H1 (cell line): ENCODE data around the gene WDR77. TPM values are rescaled to one million over a fixed set of nuclear protein-coding genes. Genes with fewer than 3 reads are reported as not detected.

Experiments used
- CTCF ChIA-PET: fragments of 300-600 bp; sonication (Branson Sonifier 250); formaldehyde crosslinking; loops from one replicate; lab custom pipeline; 2021; ENCODE audit not compliant: partially characterized antibody; lab: Charles Lee
- POLR2A ChIA-PET: fragments of 300-600 bp; sonication (Branson Sonifier 250); formaldehyde crosslinking; loops from one replicate; lab custom pipeline; 2021; ENCODE audit warnings: inconsistent platforms; ENCODE audit not compliant: partially characterized antibody; lab: Charles Lee
- DNase-seq, 2 experiments: peaks; one replicate each; pipeline versions ENCODE4 v3.0.0 to v3.0.0-alpha.2; 2010 to 2022; ENCODE audit warnings: low spot score in 2 of 2, low read depth in 1 of 2, mixed read lengths in 1 of 2
- FAIRE-seq: peaks from 2 replicates; lab custom pipeline; 2011; peaks lifted over from hg19 to GRCh38; lab: Jason Lieb, UNC
- H2AFZ ChIP-seq: 2 replicates; pipeline ENCODE4 v1.8.1; 2012; ENCODE audit warnings: low read length, inconsistent platforms
- H2AK5ac ChIP-seq: 2 replicates; pipeline ENCODE4 v1.6.1; 2013; ENCODE audit warnings: low read depth, low read length
- H2BK120ac ChIP-seq: replicated peaks from 2 replicates; pipeline ENCODE3; 2013; ENCODE audit warnings: low read depth, low read length, inconsistent platforms
- H2BK12ac ChIP-seq: 2 replicates; pipeline ENCODE4 v1.6.1; 2013; ENCODE audit warnings: low read depth, low read length
- H2BK15ac ChIP-seq: 2 replicates; pipeline ENCODE4 v1.6.1; 2013; ENCODE audit warnings: low read length
- H2BK20ac ChIP-seq: 2 replicates; pipeline ENCODE4 v1.6.1; 2013; ENCODE audit warnings: low read length
- H2BK5ac ChIP-seq: 2 replicates; pipeline ENCODE4 v1.6.1; 2013; ENCODE audit warnings: low read depth, low read length
- H3K14ac ChIP-seq: 2 replicates; pipeline ENCODE4 v1.6.1; 2013; ENCODE audit warnings: inconsistent platforms; ENCODE audit not compliant: insufficient read length
- H3K18ac ChIP-seq: 2 replicates; pipeline ENCODE4 v1.6.1; 2013; ENCODE audit warnings: low read length; ENCODE audit errors: extremely low read depth
- H3K23ac ChIP-seq: 2 replicates; pipeline ENCODE4 v1.6.1; 2013; ENCODE audit warnings: inconsistent platforms; ENCODE audit not compliant: insufficient read length
- H3K23me2 ChIP-seq: 2 replicates; pipeline ENCODE4 v1.6.1; 2013; ENCODE audit warnings: low read depth, low read length
- H3K27ac ChIP-seq: 2 replicates; pipeline ENCODE4 v1.6.1; 2011; ENCODE audit warnings: low read depth, low read length, inconsistent platforms
- H3K27me3 ChIP-seq, 4 experiments: replicated peaks in 1 of 4; 1 replicate in 1 of 4; 2 replicates in 3 of 4; pipeline versions ENCODE4 v1.6.1 to v1.8.1; 2011 to 2013; ENCODE audit warnings: low read length in 3 of 4, mild to moderate bottlenecking in 3 of 4, inconsistent platforms in 2 of 4, mixed read lengths in 2 of 4, moderate library complexity in 1 of 4; ENCODE audit not compliant: control insufficient read depth in 3 of 4, insufficient read depth in 3 of 4; ENCODE audit errors: extremely low read depth in 1 of 4
- H3K36me3 ChIP-seq, 4 experiments: 2 replicates each; pipeline versions ENCODE4 v1.6.1 to v1.8.1; 2011 to 2013; ENCODE audit warnings: mild to moderate bottlenecking in 4 of 4, low read length in 3 of 4, moderate library complexity in 2 of 4, control low read depth in 1 of 4, inconsistent platforms in 1 of 4; ENCODE audit not compliant: insufficient read depth in 4 of 4, control insufficient read depth in 2 of 4
- H3K4ac ChIP-seq: replicated peaks from 2 replicates; pipeline ENCODE3; 2013; ENCODE audit warnings: low read length, low read depth, mixed read lengths, inconsistent platforms; ENCODE audit not compliant: insufficient read length
- H3K4me1 ChIP-seq, 4 experiments: replicated peaks in 1 of 4; 1 replicate in 1 of 4; 2 replicates in 3 of 4; pipeline versions ENCODE4 v1.6.1 to v1.8.1; 2011 to 2013; ENCODE audit warnings: low read length in 3 of 4, inconsistent platforms in 2 of 4, mixed read lengths in 1 of 4; ENCODE audit not compliant: insufficient read depth in 4 of 4, control insufficient read depth in 3 of 4
- H3K4me2 ChIP-seq, 2 experiments: 2 replicates each; pipeline versions ENCODE4 v1.6.1 to v1.8.1; 2011 to 2013; ENCODE audit warnings: low read depth in 2 of 2, low read length in 2 of 2, control low read depth in 1 of 2, inconsistent platforms in 1 of 2, mild to moderate bottlenecking in 1 of 2; ENCODE audit not compliant: insufficient read depth in 1 of 2
- H3K4me3 ChIP-seq, 4 experiments: fragments of 200-600, 300-600 bp in 1 of 4; sonication (generic), shearing (Covaris generic), sonication (Bioruptor Twin) in 1 of 4; 2 replicates each; pipeline versions ENCODE4 v1.5.1 to v1.8.1; 2011 to 2016; ENCODE audit warnings: low read length in 4 of 4, low read depth in 3 of 4, control low read depth in 2 of 4, inconsistent platforms in 2 of 4, mild to moderate bottlenecking in 2 of 4, mixed read lengths in 1 of 4, moderate library complexity in 1 of 4; ENCODE audit not compliant: insufficient read depth in 2 of 4; ENCODE audit errors: extremely low read depth in 1 of 4
- H3K56ac ChIP-seq: replicated peaks from 2 replicates; pipeline ENCODE3; 2013; ENCODE audit warnings: low read depth, mild to moderate bottlenecking, mixed read lengths, low read length, inconsistent platforms; ENCODE audit not compliant: insufficient read length
- H3K79me1 ChIP-seq: 2 replicates; pipeline ENCODE4 v1.6.1; 2013; ENCODE audit warnings: low read depth, low read length, control low read depth
- H3K79me2 ChIP-seq, 2 experiments: 2 replicates each; pipeline versions ENCODE4 v1.6.1 to v1.8.1; 2012 to 2013; ENCODE audit warnings: low read length in 2 of 2, mild to moderate bottlenecking in 2 of 2, inconsistent platforms in 1 of 2; ENCODE audit not compliant: insufficient read depth in 2 of 2, control insufficient read depth in 1 of 2
- H3K9ac ChIP-seq, 4 experiments: replicated peaks in 1 of 4; 1 replicate in 1 of 4; 2 replicates in 3 of 4; pipeline versions ENCODE4 v1.6.1 to v1.8.1; 2011 to 2013; ENCODE audit warnings: low read depth in 3 of 4, low read length in 3 of 4, control low read depth in 2 of 4, mild to moderate bottlenecking in 2 of 4, moderate library complexity in 2 of 4, inconsistent platforms in 1 of 4; ENCODE audit errors: extremely low read depth in 1 of 4
- H3K9me3 ChIP-seq, 2 experiments: 2 replicates each; pipeline versions ENCODE4 v1.6.1 to v1.8.1; 2012 to 2013; ENCODE audit warnings: mild to moderate bottlenecking in 2 of 2, moderate library complexity in 2 of 2, control low read depth in 1 of 2, inconsistent platforms in 1 of 2, low read depth in 1 of 2, low read length in 1 of 2, mixed read lengths in 1 of 2; ENCODE audit not compliant: insufficient read depth in 2 of 2
- H4K20me1 ChIP-seq, 2 experiments: replicated peaks in 1 of 2; 2 replicates each; pipeline versions ENCODE3 to v1.8.1; 2011 to 2013; ENCODE audit warnings: inconsistent platforms in 2 of 2, low read length in 2 of 2, mild to moderate bottlenecking in 1 of 2; ENCODE audit not compliant: insufficient read depth in 2 of 2, control insufficient read depth in 1 of 2
- H4K5ac ChIP-seq: 2 replicates; pipeline ENCODE4 v1.6.1; 2013; ENCODE audit warnings: low read length, low read depth, mixed read lengths, inconsistent platforms; ENCODE audit not compliant: insufficient read length
- H4K8ac ChIP-seq: 2 replicates; pipeline ENCODE4 v1.8.0; 2013; ENCODE audit warnings: mild to moderate bottlenecking, moderate library complexity, low read length, inconsistent platforms; ENCODE audit not compliant: insufficient read depth; ENCODE audit errors: extremely low read depth
- H4K91ac ChIP-seq: replicated peaks from 2 replicates; pipeline ENCODE3; 2013; ENCODE audit warnings: low read length, mixed read lengths, inconsistent platforms; ENCODE audit not compliant: insufficient read length
- CBX5 ChIP-seq: fragments of 300-800, 300-1000 bp; sonication (generic); IDR thresholded peaks from 2 replicates; pipeline ENCODE4 v1.7.1; 2016; ENCODE audit warnings: antibody characterized with exemption, low read length, low read depth
- CEBPB ChIP-seq: IDR thresholded peaks from 2 replicates; pipeline ENCODE4 v1.6.1; 2012; ENCODE audit warnings: low read depth, low read length
- CREB1 ChIP-seq: IDR thresholded peaks from 2 replicates; pipeline ENCODE4 v1.6.1; 2012; ENCODE audit warnings: inconsistent platforms
- CTBP2 ChIP-seq: IDR thresholded peaks from 2 replicates; pipeline ENCODE4 v1.7.0; 2011; ENCODE audit warnings: borderline replicate concordance, mild to moderate bottlenecking, moderate library complexity, mixed read lengths, low read length; ENCODE audit not compliant: insufficient read depth, insufficient read length
- MAFK ChIP-seq: IDR thresholded peaks from 2 replicates; pipeline ENCODE4 v1.6.1; 2012; ENCODE audit warnings: low read depth, mild to moderate bottlenecking, improper control_type of control experiment, low read length
- POLR2AphosphoS5 ChIP-seq: IDR thresholded peaks from 2 replicates; pipeline ENCODE4 v1.6.1; 2011; ENCODE audit warnings: low read depth, low read length
- RFX5 ChIP-seq: IDR thresholded peaks from 2 replicates; pipeline ENCODE4 v1.6.1; 2011; ENCODE audit warnings: low read depth, low read length, improper control_type of control experiment, borderline replicate concordance
- SAP30 ChIP-seq: fragments of 300-600 bp; sonication (generic); IDR thresholded peaks from 2 replicates; pipeline ENCODE4 v1.7.1; 2012; ENCODE audit warnings: low read length, moderate library complexity, mild to moderate bottlenecking, inconsistent platforms; ENCODE audit not compliant: insufficient read depth, insufficient replicate concordance
- TAF1 ChIP-seq: IDR thresholded peaks from 2 replicates; pipeline ENCODE4 v1.6.1; 2011; ENCODE audit warnings: mild to moderate bottlenecking, low read depth, low read length
- TAF7 ChIP-seq: optimal IDR thresholded peaks from 2 replicates; pipeline ENCODE3; 2011; ENCODE audit warnings: low read depth, mild to moderate bottlenecking, inconsistent platforms, low read length, moderate library complexity, borderline replicate concordance
- USF2 ChIP-seq: IDR thresholded peaks from 2 replicates; pipeline ENCODE4 v1.6.1; 2011; ENCODE audit warnings: low read length, improper control_type of control experiment
- YY1 ChIP-seq: IDR thresholded peaks from 2 replicates; pipeline ENCODE4 v1.6.1; 2011; ENCODE audit warnings: low read depth, mild to moderate bottlenecking, low read length
- WGBS, 2 experiments: shearing (Covaris generic) in 1 of 2; methylation state at CpG; one replicate each; pipeline versions ENCODE4 v1.1.6 to v1.1.7; 2013 to 2015; ENCODE audit warnings: low lambda C conversion rate in 2 of 2, mixed read lengths in 2 of 2, inconsistent platforms in 1 of 2, low coverage in 1 of 2, missing lambda C conversion rate in 1 of 2; ENCODE audit not compliant: insufficient replicate concordance in 2 of 2, insufficient coverage in 1 of 2, insufficient read length in 1 of 2; ENCODE audit errors: extremely low coverage in 1 of 2, missing lambda C conversion rate in 1 of 2; 5-methylcytosine and 5-hydroxymethylcytosine counted together
- polyA plus RNA-seq, 7 experiments: library from polyadenylated mRNA; depleted of rRNA in 3 of 7; stranded (reverse) in 5 of 7; unstranded in 2 of 7; fragments of >200 nt in 5 of 7; fragments of 200-250 nt in 2 of 7; gene quantifications; 1 replicate in 5 of 7; 2 replicates in 1 of 7; 4 replicates in 1 of 7; pipeline versions ENCODE4 v1.2.1 to v1.2.3, GENCODE V29; 2011 to 2013; ENCODE audit warnings: missing spikeins in 2 of 7, mixed read lengths in 2 of 7
- total RNA-seq: library from RNA; stranded (reverse); fragmentation: NEBNext Ultra II Directional; extraction: Animal tissue kit (Norgen Biotek cat#: 25700); gene quantifications from 2 replicates; pipeline ENCODE4 v1.2.1, GENCODE V29; 2021

WDR77 gene
- total and polyA plus RNA-seq, 2 of the 8 experiments (the other 6 are each of a cell fraction or from before 2014, with no cell fraction given): 66.0 to 156 TPM

- CTCF ChIA-PET: no interaction called here
- 83% methylated on average over 3 of the region's 3 CpGs; no CpG with 5 or more reads in 1 of the 2 experiments for WGBS, 2 experiments
Measured at GRCh38 chr1:111444031-111444430, 5.0 kb downstream of the WDR77 start.

More at GRCh38 chr1:111444031-111444430, 5.0 kb downstream of the WDR77 start:
- Histone ChIP-seq H3K27ac (no peak overlapping the region), H2BK12ac (no peak overlapping the region), H3K9me3 (no peaks in the 10 kb centered on the region), H3K79me2 (peaks cover 5 to 32% of the 10 kb centered on the region in 2 experiments), H2AK5ac (no peak overlapping the region), H3K23ac (no peak overlapping the region), H3K36me3 (peaks cover 39 to 73% (median 49%) of the 10 kb centered on the region in 4 experiments), H2BK20ac (no peak overlapping the region), H3K4ac (no peak overlapping the region), H2BK5ac (no peak overlapping the region), H4K5ac (no peak overlapping the region), H3K4me3 (no peak overlapping the region), H3K18ac (no peak overlapping the region), H2AFZ (no peak overlapping the region), H2BK15ac (no peak overlapping the region), H3K79me1 (peaks cover 4% of the 10 kb centered on the region; the same call in 1 of the 2 replicates), H3K14ac (no peak overlapping the region), H3K23me2 (no peaks in the 10 kb centered on the region), H3K56ac (no peak overlapping the region), H4K8ac (no peak overlapping the region), H3K9ac (no peak overlapping the region), H3K4me2 (no peak overlapping the region), H2BK120ac (no peak overlapping the region), H3K4me1 (no peaks in the 10 kb centered on the region), H4K20me1 (peaks cover 0 to 9% of the 10 kb centered on the region in 2 experiments), H3K27me3 (no peaks in the 10 kb centered on the region), H4K91ac (no peak overlapping the region)
- no peak for DNase-seq
- no peak for FAIRE-seq
- POLR2A ChIA-PET: interaction anchor here (1.2 kb wide), 1 partner anchor 9 kb away, joined by 4 read pairs; no protein-coding TSS in a partner anchor
- no peak for TF ChIP-seq USF2
- no peak for TF ChIP-seq CTBP2
- TF ChIP-seq CREB1: no peak
- no peak for TF ChIP-seq RFX5
- no peak for TF ChIP-seq MAFK
- TF ChIP-seq CEBPB: no peak
- no peak for TF ChIP-seq SAP30
- no peak for TF ChIP-seq TAF1
- TF ChIP-seq YY1: no peak
- no peak for TF ChIP-seq CBX5
- no peak for TF ChIP-seq POLR2AphosphoS5
- no peak for TF ChIP-seq TAF7
